ENCODE results near the gene GRAMD4. TPM values are rescaled to one million over a fixed set of nuclear protein-coding genes. Genes with fewer than 3 reads are reported as not detected.
"Not testable (repeated sequence)": the region's sequence is repeated elsewhere in the genome, so short reads cannot be mapped to it uniquely, and the experiment has no call there.

GRAMD4 gene
- total and polyA plus RNA-seq, 4 donors, result 16.3 to 67.7 (median 21.2) TPM

GRCh38 chr22:46646531-46647215 is 26.5 kb downstream of the GRAMD4 start:
- no peak for TF ChIP-seq CTCF (IDR thresholded peaks at IDR 0.05; ENCODE audit: control extremely low read depth, extremely low read depth)
- Histone ChIP-seq H3K9ac (ENCODE audit: insufficient read depth in 1 of 2, low read length in 2 of 2) (no peak overlapping the region), H3K9me3 (ENCODE audit: control insufficient read depth in 4 of 4, insufficient read depth in 3 of 4, low read length in 3 of 4) (no peaks in the 10 kb centered on the region), H3K36me3 (ENCODE audit: control insufficient read depth in 4 of 4, insufficient read depth in 4 of 4, low read length in 4 of 4) (no peaks in the 10 kb centered on the region), H3K4me3 (no peak overlapping the region), H3K4me1 (ENCODE audit: control insufficient read depth in 5 of 5, insufficient read depth in 5 of 5, low read length in 5 of 5) (peaks cover 6 to 31% (median 9%) of the 10 kb centered on the region in 5 donors), H3K27ac (ENCODE audit: low read depth in 1 of 2, low read length in 1 of 2) (peak overlapping the region in 1 of 2 donors; percentile 34), H3K27me3 (ENCODE audit: control insufficient read depth in 3 of 3, insufficient read depth in 3 of 3, low read length in 2 of 3) (no peaks in the 10 kb centered on the region)
- DNase-seq, result no peak
- WGBS, 2 donors, result 78 to 92% methylated on average over 10 of the region's 10 CpGs
- ATAC-seq (ENCODE audit: insufficient read depth, low FRiP score), result no peak

- not testable (repeated sequence) for H3K4me3 ChIP-seq; DNase-seq; H3K9me3 ChIP-seq (ENCODE audit: control insufficient read depth in 4 of 4, insufficient read depth in 3 of 4, low read length in 3 of 4); H3K36me3 ChIP-seq (ENCODE audit: control insufficient read depth in 4 of 4, insufficient read depth in 4 of 4, low read length in 4 of 4); H3K27me3 ChIP-seq (ENCODE audit: control insufficient read depth in 3 of 3, insufficient read depth in 3 of 3, low read length in 2 of 3); ATAC-seq (ENCODE audit: insufficient read depth, low FRiP score); H3K9ac ChIP-seq (ENCODE audit: insufficient read depth in 1 of 2, low read length in 2 of 2); H3K27ac ChIP-seq (ENCODE audit: low read depth in 1 of 2, low read length in 1 of 2)
- H3K4me1 ChIP-seq (ENCODE audit: control insufficient read depth in 5 of 5, insufficient read depth in 5 of 5, low read length in 5 of 5), result peaks cover 6 to 35% (median 14%) of the 10 kb centered on the region in 5 donors
- WGBS, 2 donors, result 96% methylated on average over 2 of the region's 2 CpGs
Measured at GRCh38 chr22:46648225-46648820, 28.1 kb downstream of the GRAMD4 start.

- H3K4me3 ChIP-seq, result no peak overlapping the region
- H3K9me3 ChIP-seq (ENCODE audit: control insufficient read depth in 4 of 4, insufficient read depth in 3 of 4, low read length in 3 of 4), result no peaks in the 10 kb centered on the region
Measured at GRCh38 chr22:46649141-46650077, 29.2 kb downstream of the GRAMD4 start.

More at GRCh38 chr22:46649141-46650077, 29.2 kb downstream of the GRAMD4 start:
- peak; percentile 89 to 91 (median 90) for DNase-seq
- WGBS, 2 donors, result 46 to 47% methylated on average over 25 of the region's 25 CpGs
- Histone ChIP-seq H3K4me1 (ENCODE audit: control insufficient read depth in 5 of 5, insufficient read depth in 5 of 5, low read length in 5 of 5) (peaks cover 7 to 38% (median 16%) of the 10 kb centered on the region in 5 donors), H3K27me3 (ENCODE audit: control insufficient read depth in 3 of 3, insufficient read depth in 3 of 3, low read length in 2 of 3) (no peaks in the 10 kb centered on the region), H3K9ac (ENCODE audit: insufficient read depth in 1 of 2, low read length in 2 of 2) (no peak overlapping the region), H3K36me3 (ENCODE audit: control insufficient read depth in 4 of 4, insufficient read depth in 4 of 4, low read length in 4 of 4) (no peaks in the 10 kb centered on the region), H3K27ac (ENCODE audit: low read depth in 1 of 2, low read length in 1 of 2) (peak overlapping the region in 1 of 2 donors; percentile 89)
- TF ChIP-seq CTCF (IDR thresholded peaks at IDR 0.05; ENCODE audit: control extremely low read depth, extremely low read depth), result no peak
- no peak for ATAC-seq (ENCODE audit: insufficient read depth, low FRiP score)

All from lung (tissue), 12 donors.